PC-9 (cell line): ENCODE results near the gene ADPRM.

Source experiments
- CTCF ChIP-seq: fragments of 200-600 bp; sonication (generic); conservative IDR thresholded peaks from 2 replicates; pipeline ENCODE4 v1.6.1; 2017; ENCODE audit warnings: mixed run types, antibody characterized with exemption, mild to moderate bottlenecking, moderate library complexity
- EZH2 ChIP-seq: fragments of 200-600 bp; sonication (generic); IDR thresholded peaks from 2 replicates; pipeline ENCODE4 v1.8.0; 2017; ENCODE audit warnings: antibody characterized with exemption, low read depth

GRCh38 chr17:10673312-10673711 is 24.1 kb upstream of the ADPRM start:
- TF ChIP-seq CTCF (no peak), EZH2 (no peak)
